H1 (cell line): ENCODE measurements around the gene SMC3.

Experiments
- HDAC6 ChIP-seq: IDR thresholded peaks from one replicate; pipeline ENCODE4 v1.7.1; 2012; ENCODE audit warnings: low read depth, mild to moderate bottlenecking, inconsistent platforms, low read length, moderate library complexity
- POLR2AphosphoS5 ChIP-seq: IDR thresholded peaks from 2 replicates; pipeline ENCODE4 v1.6.1; 2011; ENCODE audit warnings: low read depth, low read length
- RNF2 ChIP-seq: fragments of 200-900, 300-1000 bp; sonication (generic); IDR thresholded peaks from 2 replicates; pipeline ENCODE4 v1.7.1; 2016; ENCODE audit warnings: borderline replicate concordance, low read depth, mild to moderate bottlenecking, antibody characterized with exemption, low read length; ENCODE audit not compliant: poor library complexity, severe bottlenecking; ENCODE audit errors: missing control alignments
- TF ChIP-seq, protein P1 (sequence below): IDR thresholded peaks from 2 replicates; pipeline ENCODE4 v1.6.1; 2012; ENCODE audit warnings: inconsistent platforms
- TF ChIP-seq, protein P2 (sequence below): IDR thresholded peaks from 2 replicates; pipeline ENCODE4 v1.6.1; 2012; ENCODE audit warnings: low read length, inconsistent platforms
- TF ChIP-seq, protein P3 (sequence below), 3 experiments: IDR thresholded peaks; 1 replicate in 2 of 3; 2 replicates in 1 of 3; pipeline versions ENCODE4 v1.5.1 to v1.6.1; 2011; ENCODE audit warnings: low read length in 3 of 3, mild to moderate bottlenecking in 3 of 3, inconsistent platforms in 2 of 3, low read depth in 1 of 3, moderate library complexity in 1 of 3; ENCODE audit not compliant: insufficient read depth in 1 of 3; ENCODE audit errors: control extremely low read depth in 1 of 3

- no peak for TF ChIP-seq HDAC6
- no peak for TF ChIP-seq POLR2AphosphoS5
- TF ChIP-seq, protein P1, sequence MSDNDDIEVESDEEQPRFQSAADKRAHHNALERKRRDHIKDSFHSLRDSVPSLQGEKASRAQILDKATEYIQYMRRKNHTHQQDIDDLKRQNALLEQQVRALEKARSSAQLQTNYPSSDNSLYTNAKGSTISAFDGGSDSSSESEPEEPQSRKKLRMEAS = no peak
- TF ChIP-seq, protein P2, sequence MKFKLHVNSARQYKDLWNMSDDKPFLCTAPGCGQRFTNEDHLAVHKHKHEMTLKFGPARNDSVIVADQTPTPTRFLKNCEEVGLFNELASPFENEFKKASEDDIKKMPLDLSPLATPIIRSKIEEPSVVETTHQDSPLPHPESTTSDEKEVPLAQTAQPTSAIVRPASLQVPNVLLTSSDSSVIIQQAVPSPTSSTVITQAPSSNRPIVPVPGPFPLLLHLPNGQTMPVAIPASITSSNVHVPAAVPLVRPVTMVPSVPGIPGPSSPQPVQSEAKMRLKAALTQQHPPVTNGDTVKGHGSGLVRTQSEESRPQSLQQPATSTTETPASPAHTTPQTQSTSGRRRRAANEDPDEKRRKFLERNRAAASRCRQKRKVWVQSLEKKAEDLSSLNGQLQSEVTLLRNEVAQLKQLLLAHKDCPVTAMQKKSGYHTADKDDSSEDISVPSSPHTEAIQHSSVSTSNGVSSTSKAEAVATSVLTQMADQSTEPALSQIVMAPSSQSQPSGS = no peak
- TF ChIP-seq, protein P3, sequence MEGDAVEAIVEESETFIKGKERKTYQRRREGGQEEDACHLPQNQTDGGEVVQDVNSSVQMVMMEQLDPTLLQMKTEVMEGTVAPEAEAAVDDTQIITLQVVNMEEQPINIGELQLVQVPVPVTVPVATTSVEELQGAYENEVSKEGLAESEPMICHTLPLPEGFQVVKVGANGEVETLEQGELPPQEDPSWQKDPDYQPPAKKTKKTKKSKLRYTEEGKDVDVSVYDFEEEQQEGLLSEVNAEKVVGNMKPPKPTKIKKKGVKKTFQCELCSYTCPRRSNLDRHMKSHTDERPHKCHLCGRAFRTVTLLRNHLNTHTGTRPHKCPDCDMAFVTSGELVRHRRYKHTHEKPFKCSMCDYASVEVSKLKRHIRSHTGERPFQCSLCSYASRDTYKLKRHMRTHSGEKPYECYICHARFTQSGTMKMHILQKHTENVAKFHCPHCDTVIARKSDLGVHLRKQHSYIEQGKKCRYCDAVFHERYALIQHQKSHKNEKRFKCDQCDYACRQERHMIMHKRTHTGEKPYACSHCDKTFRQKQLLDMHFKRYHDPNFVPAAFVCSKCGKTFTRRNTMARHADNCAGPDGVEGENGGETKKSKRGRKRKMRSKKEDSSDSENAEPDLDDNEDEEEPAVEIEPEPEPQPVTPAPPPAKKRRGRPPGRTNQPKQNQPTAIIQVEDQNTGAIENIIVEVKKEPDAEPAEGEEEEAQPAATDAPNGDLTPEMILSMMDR (IDR thresholded peaks at IDR 0.05; ENCODE audit: control extremely low read depth in 1 of 3, insufficient read depth in 1 of 3, low read depth in 1 of 3, low read length in 3 of 3) = no peak
- TF ChIP-seq RNF2 = no peak
Observed at GRCh38 chr10:110651044-110651958, 83.8 kb downstream of the SMC3 start.
